WTC11 (cell line): ENCODE measurements around the gene SH3D21. TPM values are rescaled to one million over a fixed set of nuclear protein-coding genes. Genes with fewer than 3 reads are reported as not detected.

Source experiments
- ATAC-seq: fragments of 200-7000 bp; cut with Tn5 transposase; 2 replicates; pipeline ENCODE4 v1.10.0; 2021; ENCODE audit warnings: mild to moderate bottlenecking, moderate library complexity
- CTCF ChIA-PET: fragments of 300-600 bp; sonication (Branson Sonifier 250); formaldehyde crosslinking; loops from one replicate; lab custom pipeline; 2021; ENCODE audit warnings: antibody characterized with exemption; lab: Charles Lee
- POLR2A ChIA-PET: fragments of 350-600 bp; sonication (Branson Sonifier 250); formaldehyde crosslinking; loops from one replicate; lab custom pipeline; 2021; ENCODE audit warnings: antibody characterized with exemption; lab: Charles Lee
- DNase-seq: peaks from one replicate; pipeline ENCODE4 v3.0.0; 2021; ENCODE audit warnings: low spot score
- H3K27ac Mint-ChIP-seq: 2 replicates; pipeline ENCODE4 v1.8.0; 2021; ENCODE audit warnings: mixed read lengths
- H3K27me3 Mint-ChIP-seq: 2 replicates; pipeline ENCODE4 v1.8.0; 2021; ENCODE audit warnings: low read depth, mild to moderate bottlenecking, moderate library complexity, mixed read lengths
- H3K36me3 Mint-ChIP-seq: 2 replicates; pipeline ENCODE4 v1.8.0; 2021; ENCODE audit warnings: mixed read lengths
- H3K4me1 Mint-ChIP-seq: 2 replicates; pipeline ENCODE4 v1.8.0; 2022; ENCODE audit warnings: mixed read lengths
- H3K4me3 Mint-ChIP-seq: 2 replicates; pipeline ENCODE4 v1.8.0; 2021; ENCODE audit warnings: mild to moderate bottlenecking, moderate library complexity, mixed read lengths
- H3K9me3 Mint-ChIP-seq: 2 replicates; pipeline ENCODE4 v1.8.0; 2021; ENCODE audit warnings: mixed read lengths
- ATF3 ChIP-seq: sonication (generic); formaldehyde crosslinking; conservative IDR thresholded peaks from 2 replicates; pipeline ENCODE4 v1.8.1; 2022; ENCODE audit warnings: mild to moderate bottlenecking, missing genetic modification reagents
- CTCF ChIP-seq: fragments of 200-600 bp; IDR thresholded peaks from 2 replicates; pipeline ENCODE4 v1.8.0; 2022; ENCODE audit warnings: antibody characterized with exemption
- ETV6 ChIP-seq: sonication (generic); formaldehyde crosslinking; IDR thresholded peaks from 2 replicates; pipeline ENCODE4 v1.8.1; 2022; ENCODE audit warnings: mild to moderate bottlenecking, missing genetic modification reagents
- FOXJ3 ChIP-seq: sonication (generic); formaldehyde crosslinking; IDR thresholded peaks from 2 replicates; pipeline ENCODE4 v1.9.0; 2021; ENCODE audit warnings: missing genetic modification reagents, mild to moderate bottlenecking, borderline replicate concordance
- FOXP4 ChIP-seq: sonication (generic); formaldehyde crosslinking; IDR thresholded peaks from 2 replicates; pipeline ENCODE4 v1.8.0; 2022; ENCODE audit warnings: mild to moderate bottlenecking, missing genetic modification reagents
- HMGA2 ChIP-seq: fragments of 250-450 bp; sonication (Bioruptor Pico); IDR thresholded peaks from 2 replicates; pipeline ENCODE4 v1.4.0; 2021; ENCODE audit warnings: mild to moderate bottlenecking, moderate library complexity
- JUN ChIP-seq: sonication (generic); formaldehyde crosslinking; IDR thresholded peaks from 2 replicates; pipeline ENCODE4 v1.8.0; 2023; ENCODE audit warnings: mild to moderate bottlenecking, missing genetic modification reagents
- MXD4 ChIP-seq: fragments of 250-450 bp; sonication (Bioruptor Pico); IDR thresholded peaks from 2 replicates; pipeline ENCODE4 v1.8.0; 2021; ENCODE audit warnings: mild to moderate bottlenecking, moderate library complexity, borderline replicate concordance
- OVOL2 ChIP-seq: fragments of 250-450 bp; sonication (Bioruptor Pico); IDR thresholded peaks from 2 replicates; pipeline ENCODE4 v1.9.0; 2021; ENCODE audit warnings: mild to moderate bottlenecking, borderline replicate concordance
- PRRX2 ChIP-seq: fragments of 250-450 bp; sonication (Bioruptor Pico); IDR thresholded peaks from 2 replicates; pipeline ENCODE4 v1.8.0; 2021; ENCODE audit warnings: mild to moderate bottlenecking
- SOX15 ChIP-seq: fragments of 250-450 bp; sonication (Bioruptor Pico); IDR thresholded peaks from 2 replicates; pipeline ENCODE4 v1.9.0; 2021; ENCODE audit warnings: mild to moderate bottlenecking
- SP1 ChIP-seq: sonication (generic); formaldehyde crosslinking; conservative IDR thresholded peaks from 2 replicates; pipeline ENCODE4 v1.8.1; 2022; ENCODE audit warnings: missing genetic modification reagents
- TCF7 ChIP-seq: sonication (generic); formaldehyde crosslinking; IDR thresholded peaks from 2 replicates; pipeline ENCODE4 v1.8.0; 2022; ENCODE audit warnings: mild to moderate bottlenecking, low read depth, missing genetic modification reagents, moderate library complexity
- ZNF219 ChIP-seq: sonication (generic); formaldehyde crosslinking; IDR thresholded peaks from 2 replicates; pipeline ENCODE4 v1.8.0; 2023; ENCODE audit warnings: missing genetic modification reagents, mild to moderate bottlenecking, borderline replicate concordance
- ZNF263 ChIP-seq: sonication (generic); formaldehyde crosslinking; IDR thresholded peaks from 2 replicates; pipeline ENCODE4 v1.8.1; 2022; ENCODE audit warnings: low read depth, mild to moderate bottlenecking, moderate library complexity, missing genetic modification reagents
- ZNF281 ChIP-seq: sonication (generic); formaldehyde crosslinking; IDR thresholded peaks from 2 replicates; pipeline ENCODE4 v1.8.0; 2023; ENCODE audit warnings: mild to moderate bottlenecking, missing genetic modification reagents
- ZNF317 ChIP-seq: sonication (generic); formaldehyde crosslinking; IDR thresholded peaks from 2 replicates; pipeline ENCODE4 v1.8.1; 2023; ENCODE audit warnings: low read depth, mild to moderate bottlenecking, moderate library complexity, missing genetic modification reagents, borderline replicate concordance
- ZNF396 ChIP-seq: fragments of 250-450 bp; sonication (Bioruptor Pico); IDR thresholded peaks from 2 replicates; pipeline ENCODE4 v1.8.0; 2021; ENCODE audit warnings: mild to moderate bottlenecking, moderate library complexity, borderline replicate concordance
- ZNF512 ChIP-seq: sonication (generic); formaldehyde crosslinking; IDR thresholded peaks from 2 replicates; pipeline ENCODE4 v1.8.1; 2022; ENCODE audit warnings: missing genetic modification reagents, borderline replicate concordance
- total RNA-seq: library from RNA; stranded (reverse); gene quantifications from 3 replicates; pipeline ENCODE4 v1.2.3, GENCODE V29; 2021

The SH3D21 gene
- total RNA-seq, 1 experiment from 2014 or later, result 22.1 TPM

GRCh38 chr1:36304521-36304920 is 1.6 kb upstream of the SH3D21 start:
- DNase-seq, result no peak
- no peak for ATAC-seq
- ChIA-PET CTCF (interaction anchor here (0.6 to 0.7 kb wide), 2 partner anchors 17 to 115 kb away, joined by 3 read pairs; no protein-coding TSS in a partner anchor), POLR2A (interaction anchor here (0.7 kb wide), 2 partner anchors 16 to 207 kb away, joined by 3 to 6 read pairs; no protein-coding TSS in a partner anchor)
- peaks cover 17% of the 10 kb centered on the region for H3K4me1 Mint-ChIP-seq
- TF ChIP-seq ZNF396 (CRISPR knock-in tag) (no peak), MXD4 (CRISPR knock-in tag) (no peak), ZNF317 (CRISPR knock-in tag) (no peak), ZNF281 (CRISPR knock-in tag) (no peak), SOX15 (CRISPR knock-in tag) (no peak), ATF3 (CRISPR knock-in tag) (no peak), TCF7 (CRISPR knock-in tag) (no peak), SP1 (CRISPR knock-in tag) (no peak), CTCF (no peak), FOXP4 (CRISPR knock-in tag) (no peak), ETV6 (CRISPR knock-in tag) (no peak), JUN (CRISPR knock-in tag) (no peak), PRRX2 (CRISPR knock-in tag) (no peak), ZNF263 (CRISPR knock-in tag) (no peak), HMGA2 (CRISPR knock-in tag) (no peak), ZNF219 (no peak)
- no peaks in the 10 kb centered on the region for H3K9me3 Mint-ChIP-seq
- H3K36me3 Mint-ChIP-seq, result peaks cover 51% of the 10 kb centered on the region
- no peak overlapping the region for H3K4me3 Mint-ChIP-seq
- H3K27me3 Mint-ChIP-seq, result no peaks in the 10 kb centered on the region
- no peak overlapping the region for H3K27ac Mint-ChIP-seq

- Mint-ChIP-seq H3K4me3 (peak overlapping the region; percentile 99), H3K27ac (peak overlapping the region; percentile 94)
- TF ChIP-seq TCF7 (CRISPR knock-in tag), result no peak
- TF ChIP-seq ZNF317 (CRISPR knock-in tag), result no peak
- TF ChIP-seq ZNF512, result no peak
- TF ChIP-seq OVOL2 (CRISPR knock-in tag), result no peak
- no peak for TF ChIP-seq FOXJ3 (CRISPR knock-in tag)
- TF ChIP-seq, all 79 proteins: peak for 0
- DNase-seq, result no peak
- POLR2A ChIA-PET, result interaction anchor here (0.8 to 2.6 kb wide), 7 partner anchors 16 to 156 kb away, joined by 3 to 77 read pairs (median 8); partner anchors contain the start of genes EVA1B and TRAPPC3
- H3K36me3 Mint-ChIP-seq, result peaks cover 47% of the 10 kb centered on the region
- no peaks in the 10 kb centered on the region for H3K9me3 Mint-ChIP-seq
- ATAC-seq, result no peak
- no peaks in the 10 kb centered on the region for H3K27me3 Mint-ChIP-seq
- CTCF ChIA-PET, result interaction anchor here (1.0 to 2.3 kb wide), 11 partner anchors 14 to 221 kb away, joined by 3 to 32 read pairs (median 7); partner anchors contain the start of genes EVA1B, TEKT2 and TRAPPC3
- peaks cover 17% of the 10 kb centered on the region for H3K4me1 Mint-ChIP-seq
Observed at GRCh38 chr1:36304970-36305914, 926 bp upstream of the SH3D21 start.
